ENCODE data around the gene GRM2.

Gene GRM2

GRCh38 chr3:51706788-51707731, at the start of gene GRM2:
Gene GRM2 (plus strand): TSS chr3:51707068. CDS start chr3:51708984, 1,916 bp downstream.
- DNase-seq: no peak

GRCh38 chr3:51657234-51657633, 49.6 kb upstream of the GRM2 start:
- DNase-seq: no peak

- no peak for DNase-seq
Measured at GRCh38 chr3:51659942-51660341, 46.9 kb upstream of the GRM2 start.

- DNase-seq: no peak
Measured at GRCh38 chr3:51662456-51662855, 44.4 kb upstream of the GRM2 start.

GRCh38 chr3:51668756-51669155, 38.1 kb upstream of the GRM2 start:
- no peak for DNase-seq

- peak; percentile 65 for DNase-seq
Measured at GRCh38 chr3:51669241-51670052, 37.4 kb upstream of the GRM2 start.

- DNase-seq: no peak
Measured at GRCh38 chr3:51670053-51670822, 36.6 kb upstream of the GRM2 start.

- peak; percentile 93 for DNase-seq
Measured at GRCh38 chr3:51670823-51671733, 35.8 kb upstream of the GRM2 start, which contains the start of gene TEX264. Gene TEX264 (plus strand): TSS chr3:51671252. CDS start chr3:51674305, 3,053 bp downstream.

- peak; percentile 50 for DNase-seq
Measured at GRCh38 chr3:51671734-51672475, 35.0 kb upstream of the GRM2 start.

- DNase-seq: no peak
Measured at GRCh38 chr3:51673181-51673801, 33.6 kb upstream of the GRM2 start.

GRCh38 chr3:51673802-51674654, 32.8 kb upstream of the GRM2 start:
- no peak for DNase-seq

- DNase-seq: no peak
Measured at GRCh38 chr3:51675201-51675611, 31.7 kb upstream of the GRM2 start.

- DNase-seq: no peak
Measured at GRCh38 chr3:51676102-51676640, 30.7 kb upstream of the GRM2 start.

GRCh38 chr3:51677358-51677757, 29.5 kb upstream of the GRM2 start:
- DNase-seq: no peak

- no peak for DNase-seq
Measured at GRCh38 chr3:51678186-51678585, 28.7 kb upstream of the GRM2 start.

- DNase-seq: no peak
Measured at GRCh38 chr3:51678641-51679040, 28.2 kb upstream of the GRM2 start.

GRCh38 chr3:51679318-51679717, 27.6 kb upstream of the GRM2 start:
- DNase-seq: no peak

- DNase-seq: no peak
Measured at GRCh38 chr3:51679777-51680176, 27.1 kb upstream of the GRM2 start.

GRCh38 chr3:51680196-51680595, 26.7 kb upstream of the GRM2 start:
- no peak for DNase-seq
